HepG2 (cell line): ENCODE data around the gene IL10. TPM values are rescaled to one million over a fixed set of nuclear protein-coding genes. Genes with fewer than 3 reads are reported as not detected.

Experiments used
- ATAC-seq: fragments of 200-7000 bp; cut with Tn5 transposase; 3 replicates; pipeline ENCODE4 v1.9.1; 2020; ENCODE audit warnings: mild to moderate bottlenecking, moderate library complexity
- BruUV-seq: library from RNA; stranded (reverse); fragments of 400-500 nt; replicated peaks from 2 replicates; lab custom pipeline; 2021; lab: Mats Ljungman, UMichigan
- CTCF ChIA-PET: fragments of 300-600 bp; formaldehyde crosslinking; extraction: SDS; loops from one replicate; lab custom pipeline; 2021; ENCODE audit warnings: low total read pairs, inconsistent platforms, low intra/inter-chr PET ratio; lab: Yijun Ruan, JAX
- POLR2A ChIA-PET: fragments of 350-600 bp; sonication (Branson Sonifier 250); formaldehyde crosslinking; loops from one replicate; lab custom pipeline; 2020; ENCODE audit warnings: antibody characterized with exemption, inconsistent platforms; lab: Yijun Ruan, JAX
- DNase-seq: peaks from one replicate; pipeline ENCODE4 v3.0.0-alpha.2; 2015; ENCODE audit warnings: low spot score
- FAIRE-seq: peaks from 3 replicates; lab custom pipeline; 2011; peaks lifted over from hg19 to GRCh38; lab: Jason Lieb, UNC
- H2AFZ ChIP-seq: one replicate; pipeline ENCODE4 v1.6.1; 2011; ENCODE audit warnings: low read length, inconsistent platforms
- H3K27ac ChIP-seq: fragments of 300-600 bp; 3 replicates; pipeline ENCODE4 v1.8.0; 2011; ENCODE audit warnings: mixed run types, mild to moderate bottlenecking, mixed read lengths, low read length, inconsistent platforms; ENCODE audit not compliant: insufficient read depth; ENCODE audit errors: extremely low read length
- H3K27me3 ChIP-seq, 2 experiments: fragments of 200-600 bp in 1 of 2; 2 replicates in 1 of 2; 3 replicates in 1 of 2; pipeline versions ENCODE4 v1.6.0 to v1.8.0; 2011; ENCODE audit warnings: low read length in 2 of 2, mild to moderate bottlenecking in 2 of 2, moderate library complexity in 2 of 2, inconsistent platforms in 1 of 2; ENCODE audit not compliant: insufficient read depth in 2 of 2, control insufficient read depth in 1 of 2
- H3K36me3 ChIP-seq, 2 experiments: fragments of 200-600 bp in 1 of 2; replicated peaks in 1 of 2; 2 replicates in 1 of 2; 3 replicates in 1 of 2; pipeline versions ENCODE4 v1.5.1 to v1.8.0; 2011; ENCODE audit warnings: low read length in 2 of 2, inconsistent platforms in 1 of 2; ENCODE audit not compliant: insufficient read depth in 2 of 2, control insufficient read depth in 1 of 2
- H3K4me1 ChIP-seq: 2 replicates; pipeline ENCODE4 v1.5.1; 2012; ENCODE audit warnings: low read length, inconsistent platforms; ENCODE audit not compliant: insufficient read depth
- H3K4me2 ChIP-seq: 2 replicates; pipeline ENCODE4 v1.6.0; 2011; ENCODE audit warnings: low read depth, low read length, inconsistent platforms
- H3K4me3 ChIP-seq, 3 experiments: fragments of 200-600 bp in 1 of 3; sonication (generic), shearing (Covaris generic) in 1 of 3; replicated peaks in 1 of 3; 2 replicates each; pipeline ENCODE4 v1.5.1; 2011 to 2016; ENCODE audit warnings: low read length in 3 of 3, inconsistent platforms in 2 of 3, low read depth in 2 of 3, mild to moderate bottlenecking in 2 of 3, control low read depth in 1 of 3, mixed read lengths in 1 of 3; ENCODE audit not compliant: insufficient read depth in 1 of 3
- H3K79me2 ChIP-seq: one replicate; pipeline ENCODE4 v1.6.1; 2011; ENCODE audit warnings: low read length, inconsistent platforms; ENCODE audit not compliant: insufficient read depth
- H3K9ac ChIP-seq: 2 replicates; pipeline ENCODE4 v1.6.0; 2011; ENCODE audit warnings: mild to moderate bottlenecking, low read depth, low read length, inconsistent platforms; ENCODE audit not compliant: insufficient read depth
- H3K9me3 ChIP-seq: 2 replicates; pipeline ENCODE4 v1.5.1; 2012; ENCODE audit warnings: mild to moderate bottlenecking, low read length
- H4K20me1 ChIP-seq: 2 replicates; pipeline ENCODE4 v1.6.0; 2011; ENCODE audit warnings: inconsistent platforms, mild to moderate bottlenecking, low read length, moderate library complexity; ENCODE audit not compliant: insufficient read depth
- CHCHD3 ChIP-seq: sonication (generic); formaldehyde crosslinking; IDR thresholded peaks from 2 replicates; pipeline ENCODE4 v1.8.0; 2022; ENCODE audit warnings: mild to moderate bottlenecking, missing genetic modification reagents, moderate library complexity
- E2F2 ChIP-seq: sonication (generic); formaldehyde crosslinking; IDR thresholded peaks from 2 replicates; pipeline ENCODE4 v1.4.0; 2020; ENCODE audit warnings: missing genetic modification reagents, borderline replicate concordance
- HDAC6 ChIP-seq: fragments of 200-600 bp; sonication (generic); IDR thresholded peaks from 2 replicates; pipeline ENCODE4 v1.7.0; 2017; ENCODE audit warnings: mild to moderate bottlenecking, antibody characterized with exemption, low read length, low read depth
- JUND ChIP-seq: sonication (generic); formaldehyde crosslinking; IDR thresholded peaks from 2 replicates; pipeline ENCODE4 v1.8.0; 2022; ENCODE audit warnings: mild to moderate bottlenecking, missing genetic modification reagents
- KDM4B ChIP-seq: sonication (generic); formaldehyde crosslinking; IDR thresholded peaks from 2 replicates; pipeline ENCODE4 v1.4.0; 2020; ENCODE audit warnings: missing genetic modification reagents
- NFE2 ChIP-seq: sonication (generic); formaldehyde crosslinking; IDR thresholded peaks from 2 replicates; pipeline ENCODE4 v1.4.0; 2020; ENCODE audit warnings: missing genetic modification reagents
- ONECUT2 ChIP-seq: sonication (generic); formaldehyde crosslinking; IDR thresholded peaks from 2 replicates; pipeline ENCODE4 v1.4.0; 2020; ENCODE audit warnings: missing genetic modification reagents
- POLR2AphosphoS2 ChIP-seq: IDR thresholded peaks from 2 replicates; pipeline ENCODE4 v1.6.1; 2011; ENCODE audit warnings: low read depth, low read length, improper control_type of control experiment
- TAF15 ChIP-seq: fragments of 200-400 bp; formaldehyde crosslinking; IDR thresholded peaks from one replicate; pipeline ENCODE4 v1.6.1; 2018; ENCODE audit warnings: mild to moderate bottlenecking, low read depth, low read length; ENCODE audit not compliant: poor library complexity, severe bottlenecking
- ZFP41 ChIP-seq: sonication (generic); formaldehyde crosslinking; IDR thresholded peaks from 2 replicates; pipeline ENCODE4 v1.4.0; 2020; ENCODE audit warnings: mild to moderate bottlenecking, missing genetic modification reagents, borderline replicate concordance
- ZNF333 ChIP-seq: sonication (generic); formaldehyde crosslinking; IDR thresholded peaks from 2 replicates; pipeline ENCODE4 v1.4.0; 2020; ENCODE audit warnings: mild to moderate bottlenecking, missing genetic modification reagents, borderline replicate concordance
- ZNF598 ChIP-seq: sonication (generic); formaldehyde crosslinking; IDR thresholded peaks from 2 replicates; pipeline ENCODE4 v1.5.1; 2020; ENCODE audit warnings: mild to moderate bottlenecking, missing genetic modification reagents, borderline replicate concordance
- ZNF773 ChIP-seq: sonication (generic); formaldehyde crosslinking; IDR thresholded peaks from 2 replicates; pipeline ENCODE4 v1.4.0; 2020; ENCODE audit warnings: missing genetic modification reagents, borderline replicate concordance
- ZSCAN9 ChIP-seq: IDR thresholded peaks from 2 replicates; pipeline ENCODE4 v1.6.1; 2016; ENCODE audit warnings: borderline replicate concordance
- WGBS: methylation state at CpG from one replicate; pipeline ENCODE4 v1.1.6; 2017; ENCODE audit warnings: low lambda C conversion rate; 5-methylcytosine and 5-hydroxymethylcytosine counted together
- in situ Hi-C: cut with HindIII; loops from 2 replicates; pipeline ENCODE4 v1.10.0; 2017; ENCODE audit warnings: low pct_unique_long_range_greater_than_20kb; ENCODE audit not compliant: extremely low pct_ligation_motif_present
- intact Hi-C: fragments of 100-400 bp; cut with micrococcal nuclease; formaldehyde crosslinking; loops from one replicate; pipeline ENCODE4 v1.10.0; 2022; ENCODE audit not compliant: unreplicated experiment
- polyA plus RNA-seq, 8 experiments: library from polyadenylated mRNA; depleted of rRNA in 3 of 8; stranded (reverse) in 7 of 8; unstranded in 1 of 8; fragments of >200 nt; fragmentation: Illumina TruSeq in 4 of 8; extraction: Trizol in 4 of 8; gene quantifications; 2 replicates each; pipeline versions ENCODE4 v1.2.1 to v1.2.3, GENCODE V29; 2011 to 2016; ENCODE audit warnings: low read depth in 4 of 8, missing spikeins in 1 of 8, mixed read lengths in 1 of 8; ENCODE audit not compliant: insufficient read depth in 1 of 8
- total RNA-seq, 5 experiments: library from RNA; depleted of rRNA; stranded (reverse); fragments of >200 nt; fragmentation: Illumina TruSeq; extraction: Trizol; gene quantifications; 2 replicates each; pipeline ENCODE4 v1.2.3, GENCODE V29; 2016; ENCODE audit warnings: low read depth in 1 of 5
- TF ChIP-seq, protein P1 (sequence below): sonication (generic); formaldehyde crosslinking; IDR thresholded peaks from 2 replicates; pipeline ENCODE4 v1.9.0; 2021; ENCODE audit warnings: missing genetic modification reagents, mild to moderate bottlenecking, borderline replicate concordance
- TF ChIP-seq, protein P2 (sequence below): sonication (generic); formaldehyde crosslinking; conservative IDR thresholded peaks from 2 replicates; pipeline ENCODE4 v1.4.0; 2020; ENCODE audit warnings: mild to moderate bottlenecking, missing genetic modification reagents, moderate library complexity

Gene IL10
- total and polyA plus RNA-seq, 2 of the 13 experiments (the other 11 are each of a cell fraction or from before 2014, with no cell fraction given), result not detected

DNA sequence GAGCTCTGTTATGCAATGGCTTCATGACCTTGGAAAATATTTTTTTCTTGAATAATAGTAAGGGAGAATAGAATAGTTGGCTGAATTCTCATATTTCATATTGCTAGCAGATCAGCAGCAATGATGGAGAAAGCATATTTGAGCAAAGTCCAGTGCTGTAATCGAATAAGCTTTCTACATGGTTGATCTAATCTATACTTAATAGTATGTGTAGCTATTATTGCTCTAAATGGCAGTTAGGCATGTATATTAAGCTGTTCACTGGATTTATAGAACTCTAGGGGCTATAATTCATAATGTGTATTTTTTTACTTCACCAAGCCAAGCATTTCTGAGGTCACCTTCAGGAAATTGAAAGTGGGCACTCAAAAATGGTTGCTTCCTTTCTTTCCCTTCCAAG lies 11.7 kb downstream of the IL10 start:
- H4K20me1 ChIP-seq, result no peaks in the 10 kb centered on the region
- H2AFZ ChIP-seq, result no peak overlapping the region
- POLR2A ChIA-PET, result no interaction called here
- no peak for FAIRE-seq
- no peak overlapping the region for H3K4me2 ChIP-seq
- no peaks in the 10 kb centered on the region for H3K79me2 ChIP-seq
- no peak overlapping the region for H3K4me3 ChIP-seq
- no peak overlapping the region for H3K9ac ChIP-seq
- BruUV-seq, result no TSS peak
- no peaks in the 10 kb centered on the region; a peak in 1 of 5 replicates for H3K27me3 ChIP-seq
- intact Hi-C loops, result no loop called here
- CTCF ChIA-PET, result no interaction called here
- DNase-seq, result no peak
- H3K4me1 ChIP-seq, result no peaks in the 10 kb centered on the region
- ATAC-seq, result no peak
- no peaks in the 10 kb centered on the region for H3K9me3 ChIP-seq
- WGBS, result 25% methylated on average over 1 of the region's 1 CpG
- no peak overlapping the region for H3K27ac ChIP-seq
- no peaks in the 10 kb centered on the region for H3K36me3 ChIP-seq
- TF ChIP-seq ZNF773 (CRISPR knock-in tag) (no peak), E2F2 (CRISPR knock-in tag) (no peak), ZFP41 (no peak), KDM4B (CRISPR knock-in tag) (no peak), CHCHD3 (CRISPR knock-in tag) (no peak), TAF15 (no peak), ONECUT2 (CRISPR knock-in tag) (no peak), ZSCAN9 (CRISPR knock-in tag) (no peak), POLR2AphosphoS2 (no peak), HDAC6 (no peak), NFE2 (CRISPR knock-in tag) (no peak), ZNF333 (CRISPR knock-in tag) (no peak), ZNF598 (CRISPR knock-in tag) (no peak), JUND (CRISPR knock-in tag) (no peak)
- TF ChIP-seq, protein P1, sequence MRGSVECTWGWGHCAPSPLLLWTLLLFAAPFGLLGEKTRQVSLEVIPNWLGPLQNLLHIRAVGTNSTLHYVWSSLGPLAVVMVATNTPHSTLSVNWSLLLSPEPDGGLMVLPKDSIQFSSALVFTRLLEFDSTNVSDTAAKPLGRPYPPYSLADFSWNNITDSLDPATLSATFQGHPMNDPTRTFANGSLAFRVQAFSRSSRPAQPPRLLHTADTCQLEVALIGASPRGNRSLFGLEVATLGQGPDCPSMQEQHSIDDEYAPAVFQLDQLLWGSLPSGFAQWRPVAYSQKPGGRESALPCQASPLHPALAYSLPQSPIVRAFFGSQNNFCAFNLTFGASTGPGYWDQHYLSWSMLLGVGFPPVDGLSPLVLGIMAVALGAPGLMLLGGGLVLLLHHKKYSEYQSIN (CRISPR knock-in tag), result no peak
- TF ChIP-seq, protein P2, sequence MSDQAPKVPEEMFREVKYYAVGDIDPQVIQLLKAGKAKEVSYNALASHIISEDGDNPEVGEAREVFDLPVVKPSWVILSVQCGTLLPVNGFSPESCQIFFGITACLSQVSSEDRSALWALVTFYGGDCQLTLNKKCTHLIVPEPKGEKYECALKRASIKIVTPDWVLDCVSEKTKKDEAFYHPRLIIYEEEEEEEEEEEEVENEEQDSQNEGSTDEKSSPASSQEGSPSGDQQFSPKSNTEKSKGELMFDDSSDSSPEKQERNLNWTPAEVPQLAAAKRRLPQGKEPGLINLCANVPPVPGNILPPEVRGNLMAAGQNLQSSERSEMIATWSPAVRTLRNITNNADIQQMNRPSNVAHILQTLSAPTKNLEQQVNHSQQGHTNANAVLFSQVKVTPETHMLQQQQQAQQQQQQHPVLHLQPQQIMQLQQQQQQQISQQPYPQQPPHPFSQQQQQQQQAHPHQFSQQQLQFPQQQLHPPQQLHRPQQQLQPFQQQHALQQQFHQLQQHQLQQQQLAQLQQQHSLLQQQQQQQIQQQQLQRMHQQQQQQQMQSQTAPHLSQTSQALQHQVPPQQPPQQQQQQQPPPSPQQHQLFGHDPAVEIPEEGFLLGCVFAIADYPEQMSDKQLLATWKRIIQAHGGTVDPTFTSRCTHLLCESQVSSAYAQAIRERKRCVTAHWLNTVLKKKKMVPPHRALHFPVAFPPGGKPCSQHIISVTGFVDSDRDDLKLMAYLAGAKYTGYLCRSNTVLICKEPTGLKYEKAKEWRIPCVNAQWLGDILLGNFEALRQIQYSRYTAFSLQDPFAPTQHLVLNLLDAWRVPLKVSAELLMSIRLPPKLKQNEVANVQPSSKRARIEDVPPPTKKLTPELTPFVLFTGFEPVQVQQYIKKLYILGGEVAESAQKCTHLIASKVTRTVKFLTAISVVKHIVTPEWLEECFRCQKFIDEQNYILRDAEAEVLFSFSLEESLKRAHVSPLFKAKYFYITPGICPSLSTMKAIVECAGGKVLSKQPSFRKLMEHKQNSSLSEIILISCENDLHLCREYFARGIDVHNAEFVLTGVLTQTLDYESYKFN, result no peak
- in situ Hi-C loops, result no loop called here
